CMK (cell line): ENCODE data around the gene APOBEC3B.
"Not testable (repeated sequence)": the region's sequence is repeated elsewhere in the genome, so short reads cannot be mapped to it uniquely, and the experiment has no call there.

Experiments
- DNase-seq: peaks from one replicate; pipeline ENCODE4 v3.0.0-alpha.2; 2010; ENCODE audit warnings: low read depth

APOBEC3B gene

DNA sequence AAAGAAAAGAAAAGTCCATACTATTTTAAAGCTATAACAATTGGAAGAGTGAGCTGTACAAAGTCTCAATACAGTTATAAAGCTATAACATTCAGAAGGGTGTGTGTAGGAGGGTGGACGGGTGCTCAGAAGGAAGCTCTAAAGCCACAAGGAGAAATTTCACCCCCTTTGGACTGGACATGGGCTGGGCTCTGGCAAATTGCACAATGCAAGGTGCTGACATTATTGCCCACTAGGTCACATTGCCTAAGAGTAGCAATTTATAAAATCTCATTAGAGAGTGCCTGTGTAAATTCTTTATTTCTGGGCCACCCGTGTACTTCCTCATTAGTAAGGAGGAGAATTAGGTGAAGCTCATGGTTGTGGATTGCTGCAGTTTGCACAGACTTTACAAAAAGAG lies 30.4 kb upstream of the APOBEC3B start:
- no peak for DNase-seq

DNA sequence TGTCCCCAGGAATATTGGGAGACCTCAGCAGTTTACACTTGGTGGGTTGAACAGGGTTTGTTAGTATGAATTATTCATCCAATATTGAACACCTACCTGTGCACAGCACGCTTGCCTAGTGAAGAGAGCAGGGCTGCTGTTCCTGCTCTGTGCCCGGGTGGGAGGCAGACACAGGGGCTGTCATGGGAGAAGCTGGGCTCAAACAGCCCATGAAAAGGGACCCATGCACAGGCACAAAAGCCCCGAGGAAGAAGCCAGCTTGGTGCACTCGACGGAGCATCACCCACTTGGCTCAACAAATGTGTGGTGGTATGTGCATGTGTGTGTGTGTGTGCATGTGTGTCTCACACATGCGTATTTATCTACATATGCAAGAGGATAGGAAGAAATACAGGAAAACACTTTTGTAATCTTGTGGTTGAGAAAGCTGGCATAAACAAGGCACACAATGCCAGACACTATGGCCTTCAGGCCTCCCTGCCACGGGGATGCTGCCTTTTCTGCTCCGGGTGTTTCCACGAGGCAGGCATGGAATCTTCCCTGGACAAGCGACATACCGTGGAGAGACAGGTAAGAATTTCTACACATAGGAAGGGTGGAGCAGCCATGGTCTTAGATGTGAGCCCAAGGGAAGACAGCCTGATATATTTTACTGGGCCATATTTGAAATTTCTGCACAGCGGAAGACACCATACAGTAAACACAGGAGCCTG lies 29.7 kb upstream of the APOBEC3B start:
- DNase-seq = no peak

DNA sequence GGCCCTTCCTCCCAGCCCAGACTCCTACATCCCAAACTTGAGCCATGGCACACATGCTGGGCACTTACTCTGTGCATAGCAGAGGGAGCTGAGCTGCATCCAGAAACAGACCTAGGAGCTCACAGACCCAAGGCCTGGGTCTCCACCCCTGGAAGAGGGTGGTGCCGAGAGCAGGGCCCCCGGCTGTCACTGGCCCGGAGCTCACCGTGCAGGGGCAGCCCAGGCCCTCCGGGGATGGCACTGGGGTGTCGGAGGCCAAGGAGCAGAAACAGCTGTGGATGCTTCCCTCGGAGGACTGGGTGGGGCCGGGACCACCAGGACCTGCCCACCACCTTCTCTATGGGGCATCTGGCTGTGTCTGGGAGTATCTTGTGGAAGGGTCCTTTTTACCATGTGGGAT lies 29.1 kb upstream of the APOBEC3B start:
- DNase-seq = no peak

DNA sequence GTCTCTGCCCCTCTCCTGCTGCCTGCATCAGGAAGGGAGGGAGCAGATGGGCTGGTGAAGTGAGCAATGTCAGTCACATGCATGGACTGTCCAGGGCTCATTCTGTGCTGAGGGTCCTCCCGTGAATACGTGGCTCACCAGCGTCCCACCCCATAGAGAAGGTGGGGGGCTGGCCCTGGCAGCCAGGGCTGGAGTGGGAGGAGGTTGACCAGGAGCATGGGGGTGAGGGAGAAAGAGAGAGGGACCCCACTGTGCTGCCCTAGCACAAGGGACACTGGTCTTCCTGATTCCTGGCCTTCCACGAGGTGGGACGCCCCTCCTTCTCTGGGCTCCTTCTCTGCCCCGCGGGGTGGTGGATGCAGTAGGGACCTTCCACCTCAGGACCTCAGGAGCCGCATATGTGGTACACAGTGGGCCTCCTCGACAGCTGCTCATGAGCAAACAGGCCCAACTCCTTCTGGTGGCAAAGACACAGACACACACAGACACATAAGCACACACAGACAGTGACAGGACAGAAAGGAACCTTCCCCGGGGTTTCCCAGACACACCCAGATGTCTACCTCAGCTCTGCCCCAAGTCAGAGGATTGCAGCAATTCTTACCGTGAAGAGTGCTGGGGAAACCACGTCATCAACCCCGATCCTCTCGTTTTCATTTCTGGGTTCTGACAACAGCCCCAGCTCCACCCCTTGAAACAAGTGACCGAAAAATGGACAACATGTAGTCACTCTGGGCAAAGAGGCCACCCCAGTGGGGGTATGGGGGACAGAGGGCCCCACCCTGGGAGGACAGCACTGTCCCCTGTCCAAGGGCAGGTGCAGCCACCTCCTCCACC lies 28.4 kb upstream of the APOBEC3B start:
- no peak for DNase-seq

DNA sequence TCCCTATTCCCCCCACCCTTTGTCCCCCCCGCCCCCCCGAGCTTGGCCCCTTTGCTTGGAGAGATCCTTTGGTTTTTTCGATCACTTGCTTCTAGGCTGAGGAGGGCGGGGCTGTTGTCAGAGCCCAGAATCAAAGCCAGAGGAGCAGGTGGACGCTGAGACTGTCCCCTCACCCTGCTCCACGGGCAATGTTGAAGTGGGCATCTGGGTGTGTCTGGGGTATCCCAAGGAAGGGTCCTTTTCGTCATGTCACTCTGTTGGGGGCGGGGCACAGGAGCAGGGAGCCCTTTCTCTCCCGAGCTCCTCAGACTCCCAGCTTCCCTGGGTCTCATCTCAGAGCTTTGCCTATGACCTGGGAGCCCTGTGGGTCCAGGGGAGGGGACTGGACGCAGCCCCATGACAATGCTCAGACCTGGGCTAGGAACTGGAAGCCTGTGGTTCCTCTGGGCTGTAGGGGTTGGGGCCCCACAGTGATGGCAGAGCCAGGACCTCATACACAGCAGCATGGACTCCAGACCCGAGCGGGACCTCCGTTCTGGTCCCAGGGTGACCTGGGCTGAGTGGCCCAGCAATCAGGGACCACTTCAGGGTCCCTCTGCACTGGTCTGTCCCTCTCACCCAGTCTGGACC lies 27.6 kb upstream of the APOBEC3B start:
- DNase-seq = no peak

DNA sequence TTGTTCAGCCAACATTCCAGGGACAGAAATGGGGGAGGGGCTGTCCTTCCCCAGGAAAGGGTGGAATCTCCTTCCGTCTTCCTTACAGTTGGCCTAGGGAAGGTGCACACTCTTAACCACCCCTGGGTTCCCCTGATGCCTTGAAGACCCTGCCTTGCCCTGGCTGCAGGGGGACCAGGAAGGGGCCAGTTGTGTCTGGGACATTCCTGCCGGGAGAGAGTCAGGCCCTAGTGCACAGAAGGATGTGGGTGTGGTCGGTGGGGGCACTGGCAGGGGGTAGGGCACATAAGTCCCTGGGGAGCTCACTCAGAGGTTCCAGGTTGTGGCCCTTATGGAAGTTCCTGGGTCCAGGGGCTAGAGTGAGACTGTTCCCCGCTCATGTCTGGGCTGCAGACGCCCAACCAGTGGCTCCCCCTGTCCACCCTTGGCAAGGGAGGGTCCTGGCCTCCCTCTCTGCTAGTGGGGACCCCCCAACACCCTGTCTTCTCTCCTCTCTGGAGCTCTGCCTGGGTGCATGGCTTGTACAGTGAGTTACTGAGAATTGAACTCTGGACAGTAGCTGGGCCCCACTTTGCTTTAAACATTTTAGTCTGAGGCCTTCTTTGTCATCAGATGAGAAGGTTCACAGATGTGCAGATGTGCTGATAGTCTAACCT lies 26.8 kb upstream of the APOBEC3B start:
- DNase-seq = no peak

DNA sequence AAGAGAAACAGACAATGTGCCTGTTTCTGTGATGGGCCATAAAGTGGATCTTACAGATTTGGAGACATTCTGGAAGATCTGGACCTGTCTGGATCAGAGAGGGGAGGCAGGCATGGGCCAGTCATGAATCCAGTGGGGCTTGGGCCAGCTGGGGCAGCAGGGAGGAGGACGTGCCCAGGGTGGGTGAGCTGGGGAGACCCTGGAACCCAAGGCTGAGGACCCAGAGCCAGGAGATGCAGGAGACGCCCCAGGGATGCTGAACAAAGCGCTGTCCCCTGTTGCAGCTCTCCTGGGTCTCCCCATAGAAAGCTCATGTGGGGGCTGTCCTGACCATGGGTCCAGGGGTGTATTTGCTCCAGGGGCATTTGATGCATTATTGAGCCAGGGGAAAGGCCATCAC lies 26.2 kb upstream of the APOBEC3B start:
- DNase-seq = no peak

DNA sequence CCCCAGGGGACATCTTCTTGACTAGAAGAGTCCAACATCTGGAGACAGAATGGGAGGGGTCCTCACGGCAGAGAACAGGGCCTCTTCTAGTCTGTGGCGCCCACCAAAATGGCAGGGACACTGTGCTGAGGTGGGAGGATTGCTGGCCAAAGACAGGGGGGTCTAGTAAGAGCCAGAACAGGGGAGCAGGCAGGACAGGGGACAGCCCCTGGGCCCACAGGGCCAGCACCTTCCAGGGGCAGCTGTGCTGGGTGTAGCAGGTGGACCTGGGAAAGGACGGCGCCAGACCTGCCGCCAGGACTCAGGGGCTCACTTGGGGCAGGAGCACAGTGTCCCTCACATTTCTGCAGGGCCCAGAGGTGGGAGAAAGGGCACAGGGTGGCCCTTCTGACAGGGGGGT lies 25.6 kb upstream of the APOBEC3B start:
- DNase-seq = no peak

DNA sequence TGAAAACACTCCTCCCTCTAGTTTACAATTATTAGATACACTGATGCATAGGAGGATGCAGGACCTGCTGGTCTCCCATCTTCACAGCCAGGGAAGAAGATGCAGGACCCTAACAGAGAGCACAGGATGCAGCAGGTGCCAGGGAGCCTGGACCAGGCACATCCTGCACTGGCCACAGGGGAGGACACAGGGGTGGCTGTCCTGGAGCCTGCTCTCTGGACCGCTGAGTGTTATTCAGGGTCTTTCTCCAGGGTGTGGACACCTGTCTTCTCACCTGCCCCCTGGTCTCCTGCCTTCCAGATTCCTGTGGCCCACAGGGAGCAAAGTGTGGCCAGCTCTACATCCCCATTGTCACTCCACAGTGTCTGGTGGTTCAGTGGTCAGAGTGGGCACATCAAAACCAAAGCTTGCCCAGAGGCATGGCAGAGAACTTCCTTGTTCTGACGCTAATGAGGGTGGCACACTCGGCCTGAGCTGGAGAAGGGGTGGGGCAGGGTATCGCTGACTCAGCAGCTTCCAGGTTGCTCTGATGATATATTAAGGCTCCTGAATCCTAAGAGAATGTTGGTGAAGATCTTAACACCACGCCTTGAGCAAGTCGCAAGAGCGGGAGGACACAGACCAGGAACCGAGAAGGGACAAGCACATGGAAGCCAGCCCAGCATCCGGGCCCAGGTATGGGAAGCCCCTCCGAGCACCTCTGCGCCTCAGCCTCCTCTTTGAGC lies 24.9 kb upstream of the APOBEC3B start, which contains the start of gene APOBEC3A:
Gene APOBEC3A (plus strand): TSS at position 564 of the 725 bp plus-strand sequence. CDS start 83 bp downstream, at position 647.
- no peak for DNase-seq

DNA sequence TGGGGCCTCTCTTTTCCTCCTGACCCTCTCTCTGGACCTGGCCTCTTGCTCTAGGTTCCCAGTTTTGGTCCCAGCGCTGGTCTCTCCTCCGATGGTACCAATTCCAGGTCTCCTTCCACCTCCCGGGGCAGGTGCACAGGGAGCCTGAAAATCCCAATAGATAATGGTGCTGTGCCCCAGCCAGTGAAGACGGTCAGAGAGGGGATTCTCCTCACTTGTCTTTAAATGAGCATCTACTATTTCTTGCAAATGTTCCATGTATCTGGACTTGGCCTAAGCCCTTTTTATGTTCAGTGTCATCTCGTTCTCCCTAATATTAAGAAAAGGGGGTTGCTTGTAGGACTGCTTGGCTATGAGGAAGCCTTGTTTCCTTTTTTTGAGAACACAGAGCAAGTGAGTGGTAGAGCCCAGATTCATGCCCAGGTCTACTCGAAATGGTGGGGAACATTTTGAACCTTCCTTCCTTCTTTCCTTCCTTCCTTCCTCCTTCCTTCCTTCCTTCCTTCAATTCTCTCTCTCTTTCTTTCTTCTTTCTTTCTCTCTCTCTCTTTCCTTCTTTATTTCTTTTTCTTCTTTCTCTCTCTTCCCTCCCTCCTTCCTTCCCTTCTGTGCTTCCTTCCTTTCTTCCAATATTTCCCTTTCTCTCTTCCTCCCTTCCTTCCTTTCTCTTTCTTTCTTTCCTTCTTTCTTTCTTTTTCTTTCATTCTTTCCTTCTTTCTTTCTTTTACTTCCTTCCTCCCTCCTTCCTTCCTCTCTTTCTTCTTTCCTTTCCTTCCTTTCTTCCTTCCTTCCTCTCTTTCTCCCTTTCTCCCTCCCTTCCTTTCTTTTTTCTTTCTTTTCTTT lies 24.1 kb upstream of the APOBEC3B start:
- no peak for DNase-seq

DNA sequence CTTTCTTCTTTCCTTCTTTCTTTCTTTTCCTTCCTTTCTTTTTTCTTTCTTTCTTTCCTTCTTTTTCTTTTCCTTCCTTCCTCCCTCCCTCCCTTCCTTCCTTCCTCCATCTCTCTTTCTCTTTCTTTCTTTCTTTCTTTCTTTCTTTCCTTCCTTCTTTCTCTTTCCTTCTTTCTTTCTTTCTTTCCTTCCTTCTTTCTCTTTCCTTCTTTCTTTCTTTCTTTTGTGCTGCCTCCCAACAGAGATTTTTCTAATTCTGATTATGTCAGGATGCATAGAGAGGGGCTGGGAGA lies 23.6 kb upstream of the APOBEC3B start:
- not testable (repeated sequence) for DNase-seq

DNA sequence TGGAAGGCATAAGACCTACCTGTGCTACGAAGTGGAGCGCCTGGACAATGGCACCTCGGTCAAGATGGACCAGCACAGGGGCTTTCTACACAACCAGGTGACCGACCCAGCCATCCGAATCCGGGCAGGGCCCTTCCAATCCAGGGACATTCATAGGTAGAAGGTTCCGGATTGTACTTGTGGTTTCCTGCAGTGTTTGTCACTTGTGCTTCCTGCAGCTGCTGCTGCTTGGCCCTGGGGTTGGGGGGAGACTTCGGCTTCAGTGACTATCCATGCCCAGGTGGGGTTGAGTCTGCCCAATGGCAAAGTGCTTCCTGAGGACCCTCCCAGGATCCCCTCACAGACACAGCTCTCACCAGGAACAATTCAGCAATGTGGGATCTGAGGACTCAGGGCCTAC lies 22.6 kb upstream of the APOBEC3B start:
- DNase-seq = no peak

DNA sequence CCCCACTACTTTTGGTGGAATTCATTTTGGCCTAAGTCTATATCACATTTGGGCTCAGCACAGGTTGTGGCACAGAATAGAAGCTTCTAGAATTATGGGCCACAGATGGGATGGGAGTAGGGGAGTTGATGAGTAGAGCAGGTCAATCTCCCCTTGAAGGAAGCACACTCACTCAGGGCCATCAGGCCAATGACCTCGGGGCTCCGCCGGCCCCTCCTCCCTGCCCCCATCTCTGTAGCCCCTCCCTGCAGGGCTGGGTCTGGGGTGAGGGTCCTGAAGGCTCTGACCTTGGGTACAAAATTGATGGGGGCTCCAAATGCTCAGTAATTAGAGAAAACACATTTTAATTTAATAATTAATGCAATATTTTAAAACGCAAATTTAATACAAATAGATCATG lies 21.5 kb upstream of the APOBEC3B start:
- DNase-seq = not testable (repeated sequence)

DNA sequence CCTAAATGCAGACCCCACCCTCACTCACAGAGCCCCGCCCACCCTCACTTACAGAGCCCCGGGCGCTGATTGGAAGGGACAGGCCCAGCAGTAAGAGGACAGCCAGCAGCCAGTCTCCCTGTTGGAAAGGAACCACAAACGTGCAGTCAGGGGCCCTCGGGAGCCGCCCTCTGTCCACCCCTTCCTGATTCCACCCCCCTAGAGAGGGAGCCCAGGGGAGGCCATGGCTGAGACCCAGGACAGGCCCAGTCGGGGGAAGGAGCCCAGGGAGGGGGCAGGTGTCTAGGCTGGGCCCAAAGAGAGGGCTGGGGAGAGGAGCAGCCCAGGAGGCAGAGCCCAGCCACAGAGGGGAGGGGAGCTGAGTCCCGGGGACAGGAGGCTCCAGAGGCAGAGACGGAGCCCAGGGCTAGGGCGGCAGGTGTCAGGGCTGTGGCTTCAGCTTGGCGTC lies 18.8 kb upstream of the APOBEC3B start:
- not testable (repeated sequence) for DNase-seq

DNA sequence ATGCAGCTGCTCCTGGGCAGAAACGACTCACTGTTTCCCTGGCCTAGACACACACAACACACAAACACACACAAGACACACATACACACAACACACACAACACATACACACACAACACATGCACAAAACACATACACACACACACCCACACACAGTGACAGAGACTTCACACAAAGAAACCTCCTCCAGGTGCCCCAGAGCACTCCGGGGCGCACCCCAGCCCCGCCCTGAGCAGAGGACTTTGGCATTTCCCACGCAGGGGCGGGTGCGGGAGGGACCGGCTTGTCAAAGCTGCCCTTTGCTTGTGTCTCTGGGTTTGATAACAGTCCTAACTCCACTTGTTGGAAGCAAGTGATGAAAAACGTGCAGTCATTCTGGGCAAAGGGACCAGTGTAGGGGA lies 18.3 kb upstream of the APOBEC3B start:
- no peak for DNase-seq

DNA sequence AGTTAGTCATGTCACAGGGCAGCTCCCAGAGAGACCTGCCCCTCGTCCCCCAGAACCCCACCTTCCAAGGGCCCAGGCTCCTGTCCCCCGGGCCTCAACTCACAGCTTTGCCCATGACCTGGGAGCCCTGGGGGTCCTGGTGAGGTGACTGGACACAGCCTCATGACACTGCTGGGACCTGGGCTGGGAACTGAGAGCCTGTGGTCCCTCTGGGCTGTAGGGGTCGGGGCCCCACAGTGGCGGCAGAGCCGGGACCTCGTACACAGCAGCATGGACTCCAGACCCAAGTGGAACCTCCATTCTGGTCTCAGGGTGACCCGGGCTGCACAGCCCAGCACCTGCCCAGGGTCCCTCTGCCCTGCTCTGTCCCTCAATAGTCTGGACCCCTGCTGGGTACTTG lies 17.8 kb upstream of the APOBEC3B start:
- DNase-seq = no peak

DNA sequence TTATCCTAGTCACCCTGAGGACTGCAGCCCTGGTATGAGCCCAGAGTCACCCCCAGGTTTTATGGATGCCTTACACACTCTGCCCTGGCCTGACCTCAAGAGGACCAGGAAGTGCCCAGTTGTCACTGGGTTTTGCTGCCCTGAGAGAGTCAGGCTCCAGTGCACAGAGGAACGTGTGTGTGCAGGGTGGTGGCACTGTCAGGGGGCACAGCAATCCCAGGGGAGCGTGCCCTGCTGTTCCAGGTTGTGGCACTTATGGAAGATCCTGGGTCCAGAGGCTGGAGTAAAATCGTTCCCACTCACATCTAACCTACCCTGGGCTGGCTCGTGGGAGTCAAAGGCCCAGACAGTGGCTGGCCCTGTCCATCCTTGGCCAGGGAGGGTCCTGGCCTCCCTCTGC lies 17.2 kb upstream of the APOBEC3B start:
- DNase-seq = no peak

DNA sequence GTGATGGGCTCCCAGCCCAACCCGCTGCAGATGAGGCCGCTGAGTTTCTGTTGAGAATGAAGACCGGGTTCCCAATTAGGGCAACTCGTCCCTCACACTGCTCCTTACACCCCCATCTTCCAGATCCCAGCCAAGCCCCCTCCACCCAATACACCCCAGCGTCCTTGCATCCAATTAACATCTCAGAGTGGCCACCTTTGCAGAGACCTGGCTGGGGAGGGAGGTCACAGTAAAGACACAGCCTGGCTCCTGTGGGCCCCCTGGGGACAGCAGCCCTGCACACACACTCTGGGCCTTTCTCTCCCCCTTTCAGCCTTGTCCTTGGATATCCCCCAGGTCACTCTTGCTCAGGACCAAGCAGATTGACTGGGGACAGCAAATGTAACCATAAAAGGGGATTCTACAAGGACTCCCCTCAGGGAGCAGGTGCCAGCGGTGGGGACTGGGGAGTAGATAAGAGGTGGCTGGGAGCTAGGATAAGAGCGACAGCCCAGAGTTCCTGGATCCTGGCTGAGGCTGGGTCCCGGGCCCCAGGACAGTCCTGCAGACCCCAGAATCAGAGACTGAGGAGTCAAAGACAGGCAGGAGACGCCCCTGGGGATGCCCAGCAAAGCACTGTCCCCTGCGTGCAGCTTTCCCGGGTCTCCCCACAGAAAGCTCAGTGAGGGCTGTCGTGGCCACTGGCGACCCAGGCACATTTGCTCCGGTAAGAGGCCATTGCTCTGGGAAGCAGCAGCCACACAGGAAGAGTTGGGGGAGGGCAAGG lies 16.4 kb upstream of the APOBEC3B start:
- DNase-seq = no peak

DNA sequence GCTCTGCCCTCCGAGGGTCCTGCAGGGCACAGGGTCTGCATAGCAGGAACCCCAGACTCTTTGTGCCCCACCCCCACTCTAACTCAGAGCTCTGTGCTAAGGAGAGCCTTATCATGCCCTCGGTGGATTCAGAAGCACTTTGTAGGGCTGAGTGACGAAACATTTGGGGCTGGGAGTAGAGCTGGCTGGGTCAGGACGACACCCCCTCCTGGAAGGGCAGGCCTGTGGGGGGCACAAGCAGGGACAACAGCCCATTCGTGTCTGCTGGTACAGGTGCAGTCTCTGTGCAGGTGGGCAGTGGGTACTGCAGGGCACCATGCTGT lies 15.8 kb upstream of the APOBEC3B start:
- no peak for DNase-seq

DNA sequence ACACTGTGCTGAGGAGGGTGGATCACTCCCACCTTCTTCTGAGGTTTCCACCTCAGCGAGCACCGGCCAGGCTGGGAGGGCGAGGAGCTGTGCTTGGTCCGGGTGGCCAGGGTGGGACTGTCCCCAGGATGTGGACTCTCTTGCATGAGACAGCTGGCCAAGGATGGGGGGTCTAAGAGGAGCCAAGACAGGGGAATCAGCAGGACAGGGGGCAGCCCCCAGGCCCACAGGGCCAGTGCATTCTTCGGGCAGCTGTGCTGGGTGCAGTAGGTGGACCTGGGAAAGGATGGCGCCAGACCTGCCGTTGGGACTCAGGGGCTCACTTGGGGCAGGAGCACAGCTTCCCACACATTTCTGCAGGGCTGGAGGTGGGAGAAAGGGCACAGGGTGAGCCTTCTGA lies 15.2 kb upstream of the APOBEC3B start:
- no peak for DNase-seq
